Nephron (organoid): ENCODE results near the gene SLC6A11.

ENCODE experiments used
- H3K27ac Mint-ChIP-seq, 3 experiments: 2 replicates each; pipeline ENCODE4 v1.8.0; 2020; ENCODE audit warnings: mixed read lengths in 3 of 3, mild to moderate bottlenecking in 2 of 3, moderate library complexity in 1 of 3
- H3K27me3 Mint-ChIP-seq: 2 replicates; pipeline ENCODE4 v1.8.0; 2021; ENCODE audit warnings: low read depth, mild to moderate bottlenecking, moderate library complexity, mixed read lengths
- H3K36me3 Mint-ChIP-seq: 2 replicates; pipeline ENCODE4 v1.8.0; 2020; ENCODE audit warnings: low read depth, mixed read lengths
- H3K4me1 Mint-ChIP-seq: 2 replicates; pipeline ENCODE4 v1.8.0; 2020; ENCODE audit warnings: mixed read lengths
- H3K4me3 Mint-ChIP-seq, 3 experiments: 2 replicates each; pipeline ENCODE4 v1.8.0; 2020; ENCODE audit warnings: mild to moderate bottlenecking in 3 of 3, mixed read lengths in 3 of 3, moderate library complexity in 2 of 3
- H3K9me3 Mint-ChIP-seq: 2 replicates; pipeline ENCODE4 v1.8.0; 2020; ENCODE audit warnings: mixed read lengths
- CTCF ChIP-seq, 3 experiments: fragments of 200-600 bp; sonication (generic); IDR thresholded peaks; one replicate each; pipeline ENCODE4 v1.5.0; 2021; ENCODE audit warnings: antibody characterized with exemption in 3 of 3; ENCODE audit not compliant: unreplicated experiment in 3 of 3

SLC6A11 gene

GRCh38 chr3:10783360-10784351 is 32.4 kb upstream of the SLC6A11 start:
- no peaks in the 10 kb centered on the region for H3K4me1 Mint-ChIP-seq
- TF ChIP-seq CTCF (IDR thresholded peaks at IDR 0.05; ENCODE audit: unreplicated experiment in 3 of 3), result peak; percentile 40 to 58 (median 50)
- no peaks in the 10 kb centered on the region for H3K36me3 Mint-ChIP-seq
- H3K27ac Mint-ChIP-seq, result no peak overlapping the region
- no peak overlapping the region for H3K4me3 Mint-ChIP-seq
- H3K27me3 Mint-ChIP-seq, result peaks cover 61% of the 10 kb centered on the region
- no peaks in the 10 kb centered on the region for H3K9me3 Mint-ChIP-seq

GRCh38 chr3:10786640-10787039 is 29.4 kb upstream of the SLC6A11 start:
- no peak overlapping the region for H3K27ac Mint-ChIP-seq
- H3K4me3 Mint-ChIP-seq, result no peak overlapping the region
- no peaks in the 10 kb centered on the region for H3K36me3 Mint-ChIP-seq
- TF ChIP-seq CTCF (IDR thresholded peaks at IDR 0.05; ENCODE audit: unreplicated experiment in 3 of 3), result no peak
- peaks cover 50% of the 10 kb centered on the region for H3K27me3 Mint-ChIP-seq
- no peaks in the 10 kb centered on the region for H3K9me3 Mint-ChIP-seq
- no peaks in the 10 kb centered on the region for H3K4me1 Mint-ChIP-seq

GRCh38 chr3:10788451-10788850 is 27.6 kb upstream of the SLC6A11 start:
- Mint-ChIP-seq H3K36me3 (no peaks in the 10 kb centered on the region), H3K4me3 (no peak overlapping the region)
- TF ChIP-seq CTCF (IDR thresholded peaks at IDR 0.05; ENCODE audit: unreplicated experiment in 3 of 3), result no peak

GRCh38 chr3:10790713-10791112 is 25.3 kb upstream of the SLC6A11 start:
- no peak overlapping the region for H3K27ac Mint-ChIP-seq
- no peaks in the 10 kb centered on the region for H3K9me3 Mint-ChIP-seq
- peaks cover 38% of the 10 kb centered on the region for H3K27me3 Mint-ChIP-seq
- no peak overlapping the region for H3K4me3 Mint-ChIP-seq
- H3K36me3 Mint-ChIP-seq, result no peaks in the 10 kb centered on the region
- TF ChIP-seq CTCF (IDR thresholded peaks at IDR 0.05; ENCODE audit: unreplicated experiment in 3 of 3), result no peak
- H3K4me1 Mint-ChIP-seq, result no peaks in the 10 kb centered on the region

More at GRCh38 chr3:10788451-10788850, 27.6 kb upstream of the SLC6A11 start:
- Mint-ChIP-seq H3K27me3 (peaks cover 47% of the 10 kb centered on the region), H3K27ac (no peak overlapping the region), H3K9me3 (no peaks in the 10 kb centered on the region), H3K4me1 (no peaks in the 10 kb centered on the region)

- Mint-ChIP-seq H3K9me3 (no peaks in the 10 kb centered on the region), H3K36me3 (no peaks in the 10 kb centered on the region), H3K4me3 (no peak overlapping the region), H3K4me1 (no peaks in the 10 kb centered on the region), H3K27ac (no peak overlapping the region), H3K27me3 (peaks cover 45% of the 10 kb centered on the region)
- no peak for TF ChIP-seq CTCF (IDR thresholded peaks at IDR 0.05; ENCODE audit: unreplicated experiment in 3 of 3)
These were observed 23.8 kb upstream of the SLC6A11 start for GRCh38 chr3:10792208-10792607.
